HepG2 (cell line): Measurements from ENCODE around the gene AFDN. TPM values are rescaled to one million over a fixed set of nuclear protein-coding genes. Genes with fewer than 3 reads are reported as not detected.

ENCODE experiments used
- ATAC-seq: fragments of 200-7000 bp; cut with Tn5 transposase; 3 replicates; pipeline ENCODE4 v1.9.1; 2020; ENCODE audit warnings: mild to moderate bottlenecking, moderate library complexity
- BruUV-seq: library from RNA; stranded (reverse); fragments of 400-500 nt; replicated peaks from 2 replicates; lab custom pipeline; 2021; lab: Mats Ljungman, UMichigan
- CTCF ChIA-PET: fragments of 300-600 bp; formaldehyde crosslinking; extraction: SDS; loops from one replicate; lab custom pipeline; 2021; ENCODE audit warnings: low total read pairs, inconsistent platforms, low intra/inter-chr PET ratio; lab: Yijun Ruan, JAX
- POLR2A ChIA-PET: fragments of 350-600 bp; sonication (Branson Sonifier 250); formaldehyde crosslinking; loops from one replicate; lab custom pipeline; 2020; ENCODE audit warnings: antibody characterized with exemption, inconsistent platforms; lab: Yijun Ruan, JAX
- DNase-seq: peaks from one replicate; pipeline ENCODE4 v3.0.0-alpha.2; 2015; ENCODE audit warnings: low spot score
- FAIRE-seq: peaks from 3 replicates; lab custom pipeline; 2011; peaks lifted over from hg19 to GRCh38; lab: Jason Lieb, UNC
- H2AFZ ChIP-seq: one replicate; pipeline ENCODE4 v1.6.1; 2011; ENCODE audit warnings: low read length, inconsistent platforms
- H3K27ac ChIP-seq: fragments of 300-600 bp; 3 replicates; pipeline ENCODE4 v1.8.0; 2011; ENCODE audit warnings: mixed run types, mild to moderate bottlenecking, mixed read lengths, low read length, inconsistent platforms; ENCODE audit not compliant: insufficient read depth; ENCODE audit errors: extremely low read length
- H3K27me3 ChIP-seq, 2 experiments: fragments of 200-600 bp in 1 of 2; 2 replicates in 1 of 2; 3 replicates in 1 of 2; pipeline versions ENCODE4 v1.6.0 to v1.8.0; 2011; ENCODE audit warnings: low read length in 2 of 2, mild to moderate bottlenecking in 2 of 2, moderate library complexity in 2 of 2, inconsistent platforms in 1 of 2; ENCODE audit not compliant: insufficient read depth in 2 of 2, control insufficient read depth in 1 of 2
- H3K36me3 ChIP-seq, 2 experiments: fragments of 200-600 bp in 1 of 2; replicated peaks in 1 of 2; 2 replicates in 1 of 2; 3 replicates in 1 of 2; pipeline versions ENCODE4 v1.5.1 to v1.8.0; 2011; ENCODE audit warnings: low read length in 2 of 2, inconsistent platforms in 1 of 2; ENCODE audit not compliant: insufficient read depth in 2 of 2, control insufficient read depth in 1 of 2
- H3K4me1 ChIP-seq: 2 replicates; pipeline ENCODE4 v1.5.1; 2012; ENCODE audit warnings: low read length, inconsistent platforms; ENCODE audit not compliant: insufficient read depth
- H3K4me2 ChIP-seq: 2 replicates; pipeline ENCODE4 v1.6.0; 2011; ENCODE audit warnings: low read depth, low read length, inconsistent platforms
- H3K4me3 ChIP-seq, 3 experiments: fragments of 200-600 bp in 1 of 3; sonication (generic), shearing (Covaris generic) in 1 of 3; replicated peaks in 1 of 3; 2 replicates each; pipeline ENCODE4 v1.5.1; 2011 to 2016; ENCODE audit warnings: low read length in 3 of 3, inconsistent platforms in 2 of 3, low read depth in 2 of 3, mild to moderate bottlenecking in 2 of 3, control low read depth in 1 of 3, mixed read lengths in 1 of 3; ENCODE audit not compliant: insufficient read depth in 1 of 3
- H3K79me2 ChIP-seq: one replicate; pipeline ENCODE4 v1.6.1; 2011; ENCODE audit warnings: low read length, inconsistent platforms; ENCODE audit not compliant: insufficient read depth
- H3K9ac ChIP-seq: 2 replicates; pipeline ENCODE4 v1.6.0; 2011; ENCODE audit warnings: mild to moderate bottlenecking, low read depth, low read length, inconsistent platforms; ENCODE audit not compliant: insufficient read depth
- H3K9me3 ChIP-seq: 2 replicates; pipeline ENCODE4 v1.5.1; 2012; ENCODE audit warnings: mild to moderate bottlenecking, low read length
- H4K20me1 ChIP-seq: 2 replicates; pipeline ENCODE4 v1.6.0; 2011; ENCODE audit warnings: inconsistent platforms, mild to moderate bottlenecking, low read length, moderate library complexity; ENCODE audit not compliant: insufficient read depth
- KLF13 ChIP-seq: sonication (generic); formaldehyde crosslinking; IDR thresholded peaks from 2 replicates; pipeline ENCODE4 v1.4.0; 2020; ENCODE audit warnings: mild to moderate bottlenecking, missing genetic modification reagents
- MLXIP ChIP-seq: sonication (generic); formaldehyde crosslinking; IDR thresholded peaks from 2 replicates; pipeline ENCODE4 v1.9.0; 2021; ENCODE audit warnings: missing genetic modification reagents, borderline replicate concordance
- SMYD3 ChIP-seq: sonication (generic); formaldehyde crosslinking; IDR thresholded peaks from 2 replicates; pipeline ENCODE4 v1.8.1; 2023; ENCODE audit warnings: mild to moderate bottlenecking, missing genetic modification reagents
- TCF7L2 ChIP-seq: IDR thresholded peaks from 2 replicates; pipeline ENCODE4 v1.6.1; 2011; ENCODE audit warnings: mild to moderate bottlenecking, low read depth, low read length, moderate library complexity
- YEATS4 ChIP-seq: sonication (generic); formaldehyde crosslinking; IDR thresholded peaks from 2 replicates; pipeline ENCODE4 v1.4.0; 2020; ENCODE audit warnings: missing genetic modification reagents, borderline replicate concordance
- ZNF253 ChIP-seq: sonication (generic); formaldehyde crosslinking; IDR thresholded peaks from 2 replicates; pipeline ENCODE4 v1.8.0; 2022; ENCODE audit warnings: mild to moderate bottlenecking, missing genetic modification reagents, borderline replicate concordance
- ZNF317 ChIP-seq: sonication (generic); formaldehyde crosslinking; IDR thresholded peaks from 2 replicates; pipeline ENCODE4 v1.5.0; 2020; ENCODE audit warnings: mild to moderate bottlenecking, missing genetic modification reagents
- ZNF652 ChIP-seq: IDR thresholded peaks from 2 replicates; pipeline ENCODE4 v1.6.1; 2016; ENCODE audit warnings: low read depth, borderline replicate concordance
- WGBS: methylation state at CpG from one replicate; pipeline ENCODE4 v1.1.6; 2017; ENCODE audit warnings: low lambda C conversion rate; 5-methylcytosine and 5-hydroxymethylcytosine counted together
- in situ Hi-C: cut with HindIII; loops from 2 replicates; pipeline ENCODE4 v1.10.0; 2017; ENCODE audit warnings: low pct_unique_long_range_greater_than_20kb; ENCODE audit not compliant: extremely low pct_ligation_motif_present
- intact Hi-C: fragments of 100-400 bp; cut with micrococcal nuclease; formaldehyde crosslinking; loops from one replicate; pipeline ENCODE4 v1.10.0; 2022; ENCODE audit not compliant: unreplicated experiment
- polyA plus RNA-seq, 8 experiments: library from polyadenylated mRNA; depleted of rRNA in 3 of 8; stranded (reverse) in 7 of 8; unstranded in 1 of 8; fragments of >200 nt; fragmentation: Illumina TruSeq in 4 of 8; extraction: Trizol in 4 of 8; gene quantifications; 2 replicates each; pipeline versions ENCODE4 v1.2.1 to v1.2.3, GENCODE V29; 2011 to 2016; ENCODE audit warnings: low read depth in 4 of 8, missing spikeins in 1 of 8, mixed read lengths in 1 of 8; ENCODE audit not compliant: insufficient read depth in 1 of 8
- total RNA-seq, 5 experiments: library from RNA; depleted of rRNA; stranded (reverse); fragments of >200 nt; fragmentation: Illumina TruSeq; extraction: Trizol; gene quantifications; 2 replicates each; pipeline ENCODE4 v1.2.3, GENCODE V29; 2016; ENCODE audit warnings: low read depth in 1 of 5
- TF ChIP-seq, protein P1 (sequence below): sonication (generic); formaldehyde crosslinking; IDR thresholded peaks from 2 replicates; pipeline ENCODE4 v1.4.0; 2020; ENCODE audit warnings: mild to moderate bottlenecking, missing genetic modification reagents
- TF ChIP-seq, protein P2 (sequence below): IDR thresholded peaks from 2 replicates; pipeline ENCODE4 v1.6.1; 2016; ENCODE audit warnings: missing biosample characterization, missing genetic modification reagents, low read depth
- TF ChIP-seq, protein P3 (sequence below): sonication (generic); formaldehyde crosslinking; IDR thresholded peaks from 2 replicates; pipeline ENCODE4 v1.4.0; 2020; ENCODE audit warnings: missing genetic modification reagents, borderline replicate concordance

AFDN gene
- total and polyA plus RNA-seq, 2 of the 13 experiments (the other 11 are each of a cell fraction or from before 2014, with no cell fraction given), result 136 to 151 TPM

DNA sequence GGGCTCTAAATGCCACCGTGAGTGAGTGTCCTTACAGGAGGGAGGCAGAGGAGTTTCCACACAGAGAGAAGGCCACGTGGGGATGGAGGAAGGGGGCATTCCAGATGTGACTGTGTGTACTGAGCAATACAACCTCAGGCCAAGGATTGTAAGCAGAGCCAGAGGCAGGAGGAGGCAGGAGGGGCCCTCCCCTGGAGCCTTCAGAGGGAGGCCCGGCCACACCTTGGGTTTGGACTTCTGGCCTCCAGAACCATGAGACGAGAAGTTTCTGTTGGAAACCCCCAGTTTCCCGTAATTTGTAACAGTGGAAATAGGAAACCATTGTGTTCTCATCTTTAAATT lies 161.4 kb downstream of the AFDN start:
- peaks cover 4 to 19% of the 10 kb centered on the region in 2 experiments; a peak in 4 of 5 replicates for H3K27me3 ChIP-seq
- in situ Hi-C loops, result no loop called here
- FAIRE-seq (no peak), DNase-seq (no peak), ATAC-seq (no peak)
- ChIA-PET POLR2A (no interaction called here), CTCF (no interaction called here)
- no peaks in the 10 kb centered on the region for H3K9me3 ChIP-seq
- H2AFZ ChIP-seq, result no peak overlapping the region
- no peaks in the 10 kb centered on the region for H4K20me1 ChIP-seq
- BruUV-seq, result no TSS peak
- H3K79me2 ChIP-seq, result no peaks in the 10 kb centered on the region
- H3K4me3 ChIP-seq, result no peak overlapping the region
- H3K36me3 ChIP-seq, result no peaks in the 10 kb centered on the region
- no peaks in the 10 kb centered on the region for H3K4me1 ChIP-seq
- intact Hi-C loops, result no loop called here
- no peak overlapping the region for H3K9ac ChIP-seq
- H3K4me2 ChIP-seq, result no peak overlapping the region
- 52% methylated on average over 5 of the region's 5 CpGs for WGBS
- H3K27ac ChIP-seq, result no peak overlapping the region
- TF ChIP-seq TCF7L2 (no peak), ZNF652 (CRISPR knock-in tag) (no peak), ZNF253 (CRISPR knock-in tag) (no peak), MLXIP (CRISPR knock-in tag) (no peak), SMYD3 (CRISPR knock-in tag) (no peak), YEATS4 (CRISPR knock-in tag) (no peak), ZNF317 (CRISPR knock-in tag) (no peak), KLF13 (CRISPR knock-in tag) (no peak)
- TF ChIP-seq, protein P1, sequence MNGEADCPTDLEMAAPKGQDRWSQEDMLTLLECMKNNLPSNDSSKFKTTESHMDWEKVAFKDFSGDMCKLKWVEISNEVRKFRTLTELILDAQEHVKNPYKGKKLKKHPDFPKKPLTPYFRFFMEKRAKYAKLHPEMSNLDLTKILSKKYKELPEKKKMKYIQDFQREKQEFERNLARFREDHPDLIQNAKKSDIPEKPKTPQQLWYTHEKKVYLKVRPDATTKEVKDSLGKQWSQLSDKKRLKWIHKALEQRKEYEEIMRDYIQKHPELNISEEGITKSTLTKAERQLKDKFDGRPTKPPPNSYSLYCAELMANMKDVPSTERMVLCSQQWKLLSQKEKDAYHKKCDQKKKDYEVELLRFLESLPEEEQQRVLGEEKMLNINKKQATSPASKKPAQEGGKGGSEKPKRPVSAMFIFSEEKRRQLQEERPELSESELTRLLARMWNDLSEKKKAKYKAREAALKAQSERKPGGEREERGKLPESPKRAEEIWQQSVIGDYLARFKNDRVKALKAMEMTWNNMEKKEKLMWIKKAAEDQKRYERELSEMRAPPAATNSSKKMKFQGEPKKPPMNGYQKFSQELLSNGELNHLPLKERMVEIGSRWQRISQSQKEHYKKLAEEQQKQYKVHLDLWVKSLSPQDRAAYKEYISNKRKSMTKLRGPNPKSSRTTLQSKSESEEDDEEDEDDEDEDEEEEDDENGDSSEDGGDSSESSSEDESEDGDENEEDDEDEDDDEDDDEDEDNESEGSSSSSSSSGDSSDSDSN, result no peak
- TF ChIP-seq, protein P2, sequence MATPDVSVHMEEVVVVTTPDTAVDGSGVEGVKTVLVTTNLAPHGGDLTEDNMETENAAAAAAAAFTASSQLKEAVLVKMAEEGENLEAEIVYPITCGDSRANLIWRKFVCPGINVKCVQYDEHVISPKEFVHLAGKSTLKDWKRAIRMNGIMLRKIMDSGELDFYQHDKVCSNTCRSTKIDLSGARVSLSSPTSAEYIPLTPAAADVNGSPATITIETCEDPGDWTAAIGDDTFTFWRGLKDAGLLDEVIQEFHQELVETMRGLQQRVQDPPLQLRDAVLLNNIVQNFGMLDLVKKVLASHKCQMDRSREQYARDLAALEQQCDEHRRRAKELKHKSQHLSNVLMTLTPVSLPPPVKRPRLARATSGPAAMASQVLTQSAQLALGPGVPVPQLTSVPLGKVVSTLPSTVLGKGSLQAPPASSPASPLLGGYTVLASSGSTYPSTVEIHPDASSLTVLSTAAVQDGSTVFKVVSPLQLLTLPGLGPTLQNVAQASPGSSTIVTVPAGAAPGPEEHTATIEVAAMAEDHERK, result no peak
- TF ChIP-seq, protein P3, sequence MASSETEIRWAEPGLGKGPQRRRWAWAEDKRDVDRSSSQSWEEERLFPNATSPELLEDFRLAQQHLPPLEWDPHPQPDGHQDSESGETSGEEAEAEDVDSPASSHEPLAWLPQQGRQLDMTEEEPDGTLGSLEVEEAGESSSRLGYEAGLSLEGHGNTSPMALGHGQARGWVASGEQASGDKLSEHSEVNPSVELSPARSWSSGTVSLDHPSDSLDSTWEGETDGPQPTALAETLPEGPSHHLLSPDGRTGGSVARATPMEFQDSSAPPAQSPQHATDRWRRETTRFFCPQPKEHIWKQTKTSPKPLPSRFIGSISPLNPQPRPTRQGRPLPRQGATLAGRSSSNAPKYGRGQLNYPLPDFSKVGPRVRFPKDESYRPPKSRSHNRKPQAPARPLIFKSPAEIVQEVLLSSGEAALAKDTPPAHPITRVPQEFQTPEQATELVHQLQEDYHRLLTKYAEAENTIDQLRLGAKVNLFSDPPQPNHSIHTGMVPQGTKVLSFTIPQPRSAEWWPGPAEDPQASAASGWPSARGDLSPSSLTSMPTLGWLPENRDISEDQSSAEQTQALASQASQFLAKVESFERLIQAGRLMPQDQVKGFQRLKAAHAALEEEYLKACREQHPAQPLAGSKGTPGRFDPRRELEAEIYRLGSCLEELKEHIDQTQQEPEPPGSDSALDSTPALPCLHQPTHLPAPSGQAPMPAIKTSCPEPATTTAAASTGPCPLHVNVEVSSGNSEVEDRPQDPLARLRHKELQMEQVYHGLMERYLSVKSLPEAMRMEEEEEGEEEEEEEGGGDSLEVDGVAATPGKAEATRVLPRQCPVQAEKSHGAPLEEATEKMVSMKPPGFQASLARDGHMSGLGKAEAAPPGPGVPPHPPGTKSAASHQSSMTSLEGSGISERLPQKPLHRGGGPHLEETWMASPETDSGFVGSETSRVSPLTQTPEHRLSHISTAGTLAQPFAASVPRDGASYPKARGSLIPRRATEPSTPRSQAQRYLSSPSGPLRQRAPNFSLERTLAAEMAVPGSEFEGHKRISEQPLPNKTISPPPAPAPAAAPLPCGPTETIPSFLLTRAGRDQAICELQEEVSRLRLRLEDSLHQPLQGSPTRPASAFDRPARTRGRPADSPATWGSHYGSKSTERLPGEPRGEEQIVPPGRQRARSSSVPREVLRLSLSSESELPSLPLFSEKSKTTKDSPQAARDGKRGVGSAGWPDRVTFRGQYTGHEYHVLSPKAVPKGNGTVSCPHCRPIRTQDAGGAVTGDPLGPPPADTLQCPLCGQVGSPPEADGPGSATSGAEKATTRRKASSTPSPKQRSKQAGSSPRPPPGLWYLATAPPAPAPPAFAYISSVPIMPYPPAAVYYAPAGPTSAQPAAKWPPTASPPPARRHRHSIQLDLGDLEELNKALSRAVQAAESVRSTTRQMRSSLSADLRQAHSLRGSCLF (CRISPR knock-in tag), result no peak
